H9 (cell line): ENCODE data around the gene HMGN2. TPM values are rescaled to one million over a fixed set of nuclear protein-coding genes. Genes with fewer than 3 reads are reported as not detected.

Experiments used
- DNase-seq: peaks from one replicate; pipeline ENCODE4 v3.0.0-alpha.2; 2017
- H2AFZ ChIP-seq: one replicate; pipeline ENCODE4 v1.6.1; 2013; ENCODE audit warnings: mild to moderate bottlenecking, low read length, control low read depth, moderate library complexity
- H2AK5ac ChIP-seq: 2 replicates; pipeline ENCODE4 v1.6.1; 2013; ENCODE audit warnings: low read length, control low read depth, mixed read lengths; ENCODE audit not compliant: insufficient read length
- H2BK120ac ChIP-seq: one replicate; pipeline ENCODE4 v1.6.1; 2013; ENCODE audit warnings: low read depth, mild to moderate bottlenecking, low read length, control low read depth, inconsistent platforms; ENCODE audit not compliant: poor library complexity, severe bottlenecking
- H2BK12ac ChIP-seq: 2 replicates; pipeline ENCODE4 v1.6.1; 2013; ENCODE audit warnings: low read length, control low read depth, mixed read lengths, low read depth; ENCODE audit not compliant: insufficient read length
- H2BK15ac ChIP-seq: 2 replicates; pipeline ENCODE4 v1.6.1; 2013; ENCODE audit warnings: low read depth, low read length, control low read depth
- H2BK20ac ChIP-seq: one replicate; pipeline ENCODE4 v1.6.1; 2013; ENCODE audit warnings: low read depth, mild to moderate bottlenecking, low read length, control low read depth, inconsistent platforms; ENCODE audit not compliant: poor library complexity, severe bottlenecking
- H2BK5ac ChIP-seq: 2 replicates; pipeline ENCODE4 v1.6.1; 2013; ENCODE audit warnings: low read length, control low read depth, mixed read lengths; ENCODE audit not compliant: insufficient read length
- H3K14ac ChIP-seq: 2 replicates; pipeline ENCODE4 v1.6.1; 2013; ENCODE audit warnings: low read length, control low read depth; ENCODE audit not compliant: insufficient read depth
- H3K18ac ChIP-seq: 2 replicates; pipeline ENCODE4 v1.6.1; 2013; ENCODE audit warnings: low read depth, mild to moderate bottlenecking, mixed read lengths, low read length, control low read depth; ENCODE audit not compliant: insufficient read length
- H3K23ac ChIP-seq: 2 replicates; pipeline ENCODE4 v1.6.1; 2013; ENCODE audit warnings: low read length, control low read depth, mixed read lengths, low read depth; ENCODE audit not compliant: insufficient read length
- H3K23me2 ChIP-seq: 2 replicates; pipeline ENCODE4 v1.6.1; 2013; ENCODE audit warnings: low read depth, mild to moderate bottlenecking, mixed read lengths, low read length, control low read depth; ENCODE audit not compliant: insufficient read length, poor library complexity, severe bottlenecking
- H3K27ac ChIP-seq: 2 replicates; pipeline ENCODE4 v1.5.1; 2013; ENCODE audit warnings: low read length, control low read depth, mixed read lengths, low read depth; ENCODE audit not compliant: insufficient read length
- H3K27me3 ChIP-seq: 2 replicates; pipeline ENCODE4 v1.6.1; 2013; ENCODE audit warnings: low read length, control low read depth, inconsistent platforms; ENCODE audit not compliant: insufficient read depth
- H3K4ac ChIP-seq: 2 replicates; pipeline ENCODE4 v1.6.1; 2013; ENCODE audit warnings: low read depth, mild to moderate bottlenecking, control low read depth, inconsistent platforms, low read length, moderate library complexity
- H3K4me1 ChIP-seq: 2 replicates; pipeline ENCODE4 v1.6.1; 2013; ENCODE audit warnings: low read length, control low read depth, inconsistent platforms; ENCODE audit not compliant: insufficient read depth
- H3K4me2 ChIP-seq: 2 replicates; pipeline ENCODE4 v1.6.1; 2013; ENCODE audit warnings: low read length, control low read depth, mixed read lengths; ENCODE audit not compliant: insufficient read length, insufficient read depth
- H3K56ac ChIP-seq: 2 replicates; pipeline ENCODE4 v1.6.1; 2013; ENCODE audit warnings: low read depth, mild to moderate bottlenecking, mixed read lengths, low read length, control low read depth; ENCODE audit not compliant: insufficient read length
- H3K79me1 ChIP-seq: 2 replicates; pipeline ENCODE4 v1.6.1; 2013; ENCODE audit warnings: low read depth, mild to moderate bottlenecking, moderate library complexity, low read length, control low read depth, inconsistent platforms; ENCODE audit not compliant: insufficient read depth, poor library complexity, severe bottlenecking
- H3K79me2 ChIP-seq: 2 replicates; pipeline ENCODE4 v1.6.1; 2013; ENCODE audit warnings: low read length, control low read depth, inconsistent platforms; ENCODE audit not compliant: insufficient read depth
- H3K9ac ChIP-seq: 2 replicates; pipeline ENCODE4 v1.6.1; 2013; ENCODE audit warnings: low read length, control low read depth, mixed read lengths; ENCODE audit not compliant: insufficient read length; ENCODE audit errors: extremely low read depth
- H3K9me3 ChIP-seq: one replicate; pipeline ENCODE4 v1.6.1; 2013; ENCODE audit warnings: low read depth, low read length, inconsistent platforms; ENCODE audit not compliant: control insufficient read depth
- H3T11ph ChIP-seq: one replicate; pipeline ENCODE4 v1.6.1; 2013; ENCODE audit warnings: mild to moderate bottlenecking, low read length, control low read depth, inconsistent platforms
- H4K20me1 ChIP-seq: one replicate; pipeline ENCODE4 v1.6.1; 2013; ENCODE audit not compliant: control insufficient read depth, insufficient read length, insufficient read depth
- H4K5ac ChIP-seq: 2 replicates; pipeline ENCODE4 v1.6.1; 2013; ENCODE audit warnings: low read depth, mild to moderate bottlenecking, mixed read lengths, low read length, control low read depth; ENCODE audit not compliant: insufficient read length
- H4K8ac ChIP-seq: replicated peaks from 2 replicates; pipeline ENCODE4 v1.6.1; 2013; ENCODE audit warnings: low read length, control low read depth, mixed read lengths, low read depth; ENCODE audit not compliant: insufficient read length
- H4K91ac ChIP-seq: 2 replicates; pipeline ENCODE4 v1.6.1; 2013; ENCODE audit warnings: low read depth, mild to moderate bottlenecking, moderate library complexity, mixed read lengths, low read length, control low read depth; ENCODE audit not compliant: insufficient read length
- H3K27ac Mint-ChIP-seq, 3 experiments: 2 replicates in 2 of 3; 3 replicates in 1 of 3; pipeline ENCODE4 v1.8.0; 2020 to 2021; ENCODE audit warnings: mixed read lengths in 3 of 3, mild to moderate bottlenecking in 1 of 3, moderate library complexity in 1 of 3
- H3K27me3 Mint-ChIP-seq: 2 replicates; pipeline ENCODE4 v1.8.0; 2021; ENCODE audit warnings: low read depth, mild to moderate bottlenecking, moderate library complexity, mixed read lengths
- H3K36me3 Mint-ChIP-seq, 3 experiments: 2 replicates in 2 of 3; 3 replicates in 1 of 3; pipeline ENCODE4 v1.8.0; 2020 to 2021; ENCODE audit warnings: low read depth in 3 of 3, mixed read lengths in 3 of 3; ENCODE audit not compliant: insufficient read depth in 1 of 3
- H3K4me1 Mint-ChIP-seq, 2 experiments: 2 replicates each; pipeline ENCODE4 v1.8.0; 2020; ENCODE audit warnings: mixed read lengths in 2 of 2
- H3K4me3 Mint-ChIP-seq, 2 experiments: 2 replicates in 1 of 2; 3 replicates in 1 of 2; pipeline ENCODE4 v1.8.0; 2020 to 2021; ENCODE audit warnings: mild to moderate bottlenecking in 2 of 2, mixed read lengths in 2 of 2, moderate library complexity in 1 of 2
- H3K9me3 Mint-ChIP-seq, 2 experiments: 2 replicates in 1 of 2; 3 replicates in 1 of 2; pipeline ENCODE4 v1.8.0; 2020; ENCODE audit warnings: mild to moderate bottlenecking in 2 of 2, mixed read lengths in 2 of 2, moderate library complexity in 1 of 2
- WGBS: extraction: QIAGEN DNeasy Blood & Tissue Kit; methylation state at CpG from one replicate; pipeline ENCODE4 v1.1.7; 2013; ENCODE audit warnings: missing lambda C conversion rate, low lambda C conversion rate, mixed read lengths; ENCODE audit not compliant: insufficient read length; ENCODE audit errors: extremely low coverage; 5-methylcytosine and 5-hydroxymethylcytosine counted together
- total RNA-seq: library from RNA; stranded (reverse); gene quantifications from 2 replicates; pipeline ENCODE4 v1.2.1, GENCODE V29; 2021
- TF ChIP-seq, protein P1 (sequence below): fragments of 200-600 bp; sonication (generic); conservative IDR thresholded peaks from 3 replicates; pipeline ENCODE4 v1.8.0; 2021; ENCODE audit warnings: antibody characterized with exemption, mild to moderate bottlenecking

Gene HMGN2
- total RNA-seq, 1 experiment from 2014 or later, result 622 TPM

DNA sequence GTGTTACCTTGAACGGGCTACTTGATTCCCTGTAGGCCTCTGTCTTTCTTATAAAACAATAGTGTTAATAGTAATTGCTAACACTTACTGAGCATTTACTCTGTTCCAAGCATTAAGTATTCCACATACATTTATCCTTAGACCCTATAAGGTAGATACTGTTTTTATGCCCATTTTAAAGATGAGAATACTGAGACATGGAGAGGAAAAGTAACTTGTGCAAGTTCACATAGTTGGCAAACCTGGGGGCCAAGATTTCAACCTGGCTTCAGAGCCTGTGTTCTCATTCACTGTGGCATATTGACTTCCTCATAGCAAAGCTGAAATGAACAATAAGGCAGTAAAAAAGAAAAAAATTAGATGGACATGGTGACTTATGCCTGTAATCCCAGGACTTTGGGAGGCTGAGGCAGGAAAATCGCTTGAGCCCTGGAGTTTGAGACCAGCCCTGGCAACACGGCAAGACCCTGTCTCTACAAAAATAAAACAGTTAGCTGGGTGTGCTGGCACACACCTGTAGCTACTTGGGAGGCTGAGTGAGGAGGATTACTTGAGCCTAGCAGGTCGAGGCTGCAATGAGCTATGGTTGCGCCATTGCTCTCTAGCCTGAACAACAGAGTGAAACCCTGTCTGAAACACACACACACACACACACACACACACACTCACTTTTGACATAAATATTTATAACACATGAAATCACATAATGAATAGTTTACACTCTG lies 19.6 kb upstream of the HMGN2 start:
- no peak overlapping the region for H3K4ac ChIP-seq
- Mint-ChIP-seq H3K9me3 (no peaks in the 10 kb centered on the region), H3K4me1 (peaks cover 0 to 2% of the 10 kb centered on the region in 2 experiments; a peak in 2 of 4 replicates), H3K27me3 (no peaks in the 10 kb centered on the region), H3K36me3 (peaks cover 6 to 61% (median 47%) of the 10 kb centered on the region in 3 experiments), H3K4me3 (no peak overlapping the region), H3K27ac (no peak overlapping the region)
- no peak for DNase-seq
- H2BK5ac ChIP-seq, result no peak overlapping the region
- no peak overlapping the region for H2BK15ac ChIP-seq
- no peak overlapping the region for H3K18ac ChIP-seq
- no peaks in the 10 kb centered on the region for H3K9me3 ChIP-seq
- H3T11ph ChIP-seq, result no peak overlapping the region
- H4K20me1 ChIP-seq, result no peaks in the 10 kb centered on the region
- no CpG with 5 or more reads among the region's 5 CpGs for WGBS
- no peak overlapping the region for H3K23ac ChIP-seq
- H3K9ac ChIP-seq, result no peak overlapping the region
- H3K27ac ChIP-seq, result no peak overlapping the region
- no peak overlapping the region for H3K56ac ChIP-seq
- H2AFZ ChIP-seq, result no peak overlapping the region
- H4K91ac ChIP-seq, result no peak overlapping the region
- H4K8ac ChIP-seq, result no peak overlapping the region
- no peaks in the 10 kb centered on the region for H3K79me1 ChIP-seq
- H3K79me2 ChIP-seq, result no peaks in the 10 kb centered on the region
- no peak overlapping the region for H2BK20ac ChIP-seq
- no peaks in the 10 kb centered on the region for H3K27me3 ChIP-seq
- H4K5ac ChIP-seq, result no peak overlapping the region
- no peak overlapping the region for H2BK120ac ChIP-seq
- no peak overlapping the region for H2BK12ac ChIP-seq
- no peaks in the 10 kb centered on the region for H3K4me1 ChIP-seq
- no peak overlapping the region for H2AK5ac ChIP-seq
- H3K4me2 ChIP-seq, result no peak overlapping the region
- no peaks in the 10 kb centered on the region for H3K23me2 ChIP-seq
- TF ChIP-seq, protein P1, sequence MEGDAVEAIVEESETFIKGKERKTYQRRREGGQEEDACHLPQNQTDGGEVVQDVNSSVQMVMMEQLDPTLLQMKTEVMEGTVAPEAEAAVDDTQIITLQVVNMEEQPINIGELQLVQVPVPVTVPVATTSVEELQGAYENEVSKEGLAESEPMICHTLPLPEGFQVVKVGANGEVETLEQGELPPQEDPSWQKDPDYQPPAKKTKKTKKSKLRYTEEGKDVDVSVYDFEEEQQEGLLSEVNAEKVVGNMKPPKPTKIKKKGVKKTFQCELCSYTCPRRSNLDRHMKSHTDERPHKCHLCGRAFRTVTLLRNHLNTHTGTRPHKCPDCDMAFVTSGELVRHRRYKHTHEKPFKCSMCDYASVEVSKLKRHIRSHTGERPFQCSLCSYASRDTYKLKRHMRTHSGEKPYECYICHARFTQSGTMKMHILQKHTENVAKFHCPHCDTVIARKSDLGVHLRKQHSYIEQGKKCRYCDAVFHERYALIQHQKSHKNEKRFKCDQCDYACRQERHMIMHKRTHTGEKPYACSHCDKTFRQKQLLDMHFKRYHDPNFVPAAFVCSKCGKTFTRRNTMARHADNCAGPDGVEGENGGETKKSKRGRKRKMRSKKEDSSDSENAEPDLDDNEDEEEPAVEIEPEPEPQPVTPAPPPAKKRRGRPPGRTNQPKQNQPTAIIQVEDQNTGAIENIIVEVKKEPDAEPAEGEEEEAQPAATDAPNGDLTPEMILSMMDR, result no peak
- no peak overlapping the region for H3K14ac ChIP-seq
